Suprapubic skin (tissue), 4 donors: ENCODE measurements around the gene TLX1. TPM values are rescaled to one million over a fixed set of nuclear protein-coding genes. Genes with fewer than 3 reads are reported as not detected.

Experiments used
- DNase-seq, 2 donors: peaks; one replicate each; pipeline ENCODE4 v3.0.0-alpha.2; 2019; ENCODE audit warnings: low spot score in 2 of 2
- H3K27ac ChIP-seq: fragments of 200-600 bp; sonication (generic); one replicate; pipeline ENCODE4 v1.5.1; 2019
- H3K27me3 ChIP-seq: fragments of 200-600 bp; sonication (generic); one replicate; pipeline ENCODE4 v1.5.1; 2019
- H3K36me3 ChIP-seq: fragments of 200-600 bp; sonication (generic); one replicate; pipeline ENCODE4 v1.5.1; 2019
- H3K4me1 ChIP-seq: fragments of 200-600 bp; sonication (generic); one replicate; pipeline ENCODE4 v1.5.1; 2019
- H3K4me3 ChIP-seq: fragments of 200-600 bp; sonication (generic); one replicate; pipeline ENCODE4 v1.5.1; 2019; ENCODE audit warnings: mild to moderate bottlenecking
- H3K9me3 ChIP-seq: fragments of 200-600 bp; sonication (generic); one replicate; pipeline ENCODE4 v1.5.1; 2019
- CTCF ChIP-seq, 2 donors: fragments of 200-600 bp in 1 of 2; fragments of 450-650 bp in 1 of 2; sonication (generic) in 1 of 2; IDR thresholded peaks; one replicate each; pipeline ENCODE4 v1.5.1; 2016 to 2019; ENCODE audit warnings: antibody characterized with exemption in 2 of 2, mild to moderate bottlenecking in 1 of 2, moderate library complexity in 1 of 2
- EP300 ChIP-seq: sonication (generic); formaldehyde crosslinking; IDR thresholded peaks from one replicate; pipeline ENCODE4 v1.6.1; 2017; ENCODE audit warnings: antibody characterized with exemption
- POLR2A ChIP-seq, 2 donors: fragments of 450-650 bp; IDR thresholded peaks; one replicate each; pipeline ENCODE4 v1.6.1; 2017; ENCODE audit warnings: antibody characterized with exemption in 2 of 2, mild to moderate bottlenecking in 2 of 2, moderate library complexity in 2 of 2
- POLR2AphosphoS5 ChIP-seq, 3 donors: sonication (generic); formaldehyde crosslinking; IDR thresholded peaks; one replicate each; pipeline ENCODE4 v1.6.1; 2017; ENCODE audit warnings: antibody characterized with exemption in 3 of 3
- WGBS: methylation state at CpG from one replicate; pipeline ENCODE4 v1.1.5; 2018; 5-methylcytosine and 5-hydroxymethylcytosine counted together
- total RNA-seq, 4 donors: library from RNA; depleted of rRNA; stranded (reverse); fragments of >200 nt; gene quantifications; one replicate each; pipeline ENCODE4 v1.1.0, GENCODE V29; 2016

The TLX1 gene
- total RNA-seq, 4 donors from 2014 or later: not detected

GRCh38 chr10:101090597-101090996 lies 40.5 kb upstream of the TLX1 start:
- TF ChIP-seq CTCF (IDR thresholded peaks at IDR 0.05) (no peak), POLR2AphosphoS5 (IDR thresholded peaks at IDR 0.05) (no peak), EP300 (no peak), POLR2A (IDR thresholded peaks at IDR 0.05) (no peak)
- Histone ChIP-seq H3K9me3 (no peaks in the 10 kb centered on the region), H3K36me3 (no peaks in the 10 kb centered on the region), H3K27ac (no peak overlapping the region), H3K27me3 (peaks cover 91% of the 10 kb centered on the region), H3K4me3 (no peak overlapping the region), H3K4me1 (peaks cover 12% of the 10 kb centered on the region)
- DNase-seq: no peak
- 78% methylated on average over 5 of the region's 5 CpGs for WGBS

DNA sequence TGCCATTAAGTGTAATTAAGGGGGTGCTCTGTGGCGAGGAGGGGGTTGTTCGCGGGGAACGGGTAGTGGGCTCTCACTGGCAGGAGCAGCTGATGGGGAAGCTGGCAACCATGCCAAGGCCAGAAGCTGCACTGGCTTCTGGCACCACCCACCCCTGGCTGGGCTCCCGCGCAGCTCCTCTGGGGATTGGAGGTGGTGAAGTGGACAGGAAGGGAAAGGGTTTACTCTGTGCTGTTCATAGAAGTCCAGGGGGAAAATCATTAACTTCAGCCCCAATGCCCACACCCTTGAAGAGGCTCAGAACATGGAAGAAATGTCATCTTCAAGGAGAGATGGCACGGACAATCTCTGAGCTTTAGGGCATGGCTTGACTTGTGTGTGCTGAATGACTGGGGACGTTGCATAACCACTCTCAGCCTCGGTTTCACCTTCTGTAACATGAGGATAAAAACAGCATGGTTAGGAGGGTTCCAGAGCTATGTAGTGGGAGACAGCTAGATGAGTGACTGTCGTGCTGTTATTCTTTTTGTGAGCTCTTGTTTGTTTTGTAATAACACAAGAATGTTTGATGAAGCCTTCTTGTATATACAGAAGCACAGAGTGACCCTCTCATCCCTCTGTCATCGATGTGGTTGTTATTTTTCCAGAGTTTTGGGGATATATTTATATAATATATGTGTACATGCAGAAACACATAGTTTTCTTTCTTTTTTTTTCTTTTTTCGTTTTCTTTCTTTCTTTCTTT lies 39.4 kb upstream of the TLX1 start:
- H3K4me1 ChIP-seq: peaks cover 12% of the 10 kb centered on the region
- H3K36me3 ChIP-seq: no peaks in the 10 kb centered on the region
- no peaks in the 10 kb centered on the region for H3K9me3 ChIP-seq
- no peak for DNase-seq
- peaks cover 94% of the 10 kb centered on the region for H3K27me3 ChIP-seq
- WGBS: 68% methylated on average over 12 of the region's 12 CpGs
- H3K4me3 ChIP-seq: no peak overlapping the region
- no peak overlapping the region for H3K27ac ChIP-seq
- TF ChIP-seq EP300: no peak
- no peak for TF ChIP-seq CTCF (IDR thresholded peaks at IDR 0.05)
- TF ChIP-seq POLR2A (IDR thresholded peaks at IDR 0.05): no peak
- no peak for TF ChIP-seq POLR2AphosphoS5 (IDR thresholded peaks at IDR 0.05)

DNA sequence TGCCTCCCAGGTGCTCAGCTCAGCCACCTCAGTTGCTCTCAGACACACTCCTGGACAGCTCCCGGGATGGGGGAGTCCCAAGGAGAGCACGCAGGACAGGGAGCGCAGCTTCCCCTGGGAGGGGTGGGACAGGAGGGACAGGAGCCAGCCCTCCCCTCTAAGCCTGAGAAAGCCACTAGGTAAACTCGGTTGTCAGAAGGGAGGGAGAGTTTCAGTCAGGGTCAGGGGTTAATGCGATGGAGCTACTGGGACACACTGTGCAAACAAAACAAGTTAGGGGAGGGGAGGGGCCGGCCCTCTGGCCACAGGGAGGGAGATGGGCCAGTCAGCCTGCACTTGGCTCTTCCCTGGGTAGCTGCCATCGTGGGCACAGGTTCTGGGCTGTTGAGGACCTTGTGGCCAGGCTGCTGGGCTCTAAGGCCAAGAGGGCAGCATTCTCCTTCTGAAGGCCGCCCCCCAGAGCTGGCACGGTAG lies 38.2 kb upstream of the TLX1 start:
- WGBS: 26% methylated on average over 7 of the region's 9 CpGs
- no peaks in the 10 kb centered on the region for H3K9me3 ChIP-seq
- H3K27me3 ChIP-seq: peaks cover 90% of the 10 kb centered on the region
- no peak for DNase-seq
- H3K36me3 ChIP-seq: no peaks in the 10 kb centered on the region
- no peak for TF ChIP-seq POLR2AphosphoS5 (IDR thresholded peaks at IDR 0.05)
- no peak for TF ChIP-seq EP300
- no peak for TF ChIP-seq POLR2A (IDR thresholded peaks at IDR 0.05)
- TF ChIP-seq CTCF (IDR thresholded peaks at IDR 0.05): no peak
- H3K27ac ChIP-seq: no peak overlapping the region
- no peak overlapping the region for H3K4me3 ChIP-seq
- H3K4me1 ChIP-seq: peaks cover 9% of the 10 kb centered on the region

DNA sequence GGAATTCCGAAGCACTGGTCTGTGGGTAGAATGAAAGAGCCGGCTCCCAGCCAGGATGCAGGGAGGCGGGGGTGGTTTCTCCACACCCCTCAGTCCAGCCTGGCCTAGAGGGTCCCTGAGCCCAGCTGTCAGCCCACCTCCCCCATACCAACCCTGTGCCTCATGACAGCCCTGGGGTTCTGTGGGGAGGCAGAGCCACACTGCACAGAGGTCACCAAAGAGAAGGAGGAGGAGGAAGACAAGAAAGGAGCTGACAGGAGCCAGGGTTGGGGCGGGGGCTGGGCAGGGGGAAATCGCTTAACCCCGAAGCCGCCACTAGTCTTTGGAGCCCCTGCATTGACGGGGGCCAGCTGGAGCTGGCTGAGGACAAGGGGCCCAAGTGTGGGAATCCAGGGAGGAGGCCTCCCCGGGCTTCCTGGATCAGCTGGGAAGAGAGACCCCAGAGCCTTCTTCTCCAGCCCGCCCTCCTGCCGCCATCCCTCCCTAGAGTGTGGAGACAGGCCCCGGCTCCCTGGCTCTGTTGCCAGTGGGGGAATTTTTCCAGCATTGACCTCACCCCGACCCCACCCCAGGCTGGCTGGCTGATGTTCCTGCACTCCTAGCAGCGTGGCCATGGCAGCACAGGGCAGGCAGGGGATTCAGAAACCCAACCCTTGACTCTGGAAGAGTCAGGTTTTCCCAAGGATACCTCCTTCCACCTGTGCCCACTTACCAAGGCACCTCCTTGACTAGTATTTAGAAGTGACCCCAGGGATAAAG lies 36.8 kb upstream of the TLX1 start:
- H3K4me1 ChIP-seq: peaks cover 5% of the 10 kb centered on the region
- H3K27me3 ChIP-seq: peaks cover 89% of the 10 kb centered on the region
- WGBS: 65% methylated on average over 13 of the region's 14 CpGs
- no peaks in the 10 kb centered on the region for H3K9me3 ChIP-seq
- TF ChIP-seq CTCF (IDR thresholded peaks at IDR 0.05) (no peak), POLR2AphosphoS5 (IDR thresholded peaks at IDR 0.05) (no peak), POLR2A (IDR thresholded peaks at IDR 0.05) (no peak), EP300 (no peak)
- no peak for DNase-seq
- no peaks in the 10 kb centered on the region for H3K36me3 ChIP-seq
- H3K4me3 ChIP-seq: no peak overlapping the region
- H3K27ac ChIP-seq: no peak overlapping the region

DNA sequence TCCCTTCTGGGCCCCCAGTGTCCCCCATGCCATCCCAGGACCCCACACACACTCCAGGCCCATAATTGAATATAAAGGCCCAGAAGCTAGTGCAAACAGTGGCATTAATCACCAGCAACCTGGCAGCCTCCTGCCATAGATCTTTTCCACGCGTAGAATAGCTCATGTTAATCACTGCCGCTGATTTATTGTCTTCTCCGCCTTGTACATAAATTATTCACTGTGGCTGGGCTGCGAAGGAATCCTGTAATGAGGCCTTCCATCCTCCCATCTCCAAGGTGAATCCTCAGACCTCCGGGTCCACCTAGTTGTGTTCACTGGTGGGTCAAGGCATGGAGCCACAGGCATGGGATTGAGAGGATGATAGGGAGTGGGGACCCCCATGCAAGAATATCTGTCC lies 36.1 kb upstream of the TLX1 start:
- peaks cover 89% of the 10 kb centered on the region for H3K27me3 ChIP-seq
- TF ChIP-seq CTCF (IDR thresholded peaks at IDR 0.05) (no peak), POLR2A (IDR thresholded peaks at IDR 0.05) (no peak), EP300 (no peak), POLR2AphosphoS5 (IDR thresholded peaks at IDR 0.05) (no peak)
- peaks cover 5% of the 10 kb centered on the region for H3K4me1 ChIP-seq
- no peaks in the 10 kb centered on the region for H3K9me3 ChIP-seq
- H3K27ac ChIP-seq: no peak overlapping the region
- H3K4me3 ChIP-seq: no peak overlapping the region
- DNase-seq: no peak
- no peaks in the 10 kb centered on the region for H3K36me3 ChIP-seq
- 60% methylated on average over 5 of the region's 6 CpGs for WGBS
